Astrocyte (in vitro differentiated cells and primary cell): ENCODE data around the gene SPATA2. TPM values are rescaled to one million over a fixed set of nuclear protein-coding genes. Genes with fewer than 3 reads are reported as not detected.

Source experiments
- DNase-seq: peaks from one replicate; pipeline ENCODE4 v3.0.0-alpha.2; 2010; ENCODE audit warnings: low read depth
- FAIRE-seq: peaks from 2 replicates; lab custom pipeline; 2011; peaks lifted over from hg19 to GRCh38; lab: Jason Lieb, UNC
- H2AFZ ChIP-seq: 2 replicates; pipeline ENCODE4 v1.6.0; 2012; ENCODE audit warnings: low read depth, low read length, inconsistent platforms
- H3K27ac ChIP-seq: 2 replicates; pipeline ENCODE4 v1.5.1; 2011; ENCODE audit warnings: low read depth, low read length, inconsistent platforms
- H3K27me3 ChIP-seq: 2 replicates; pipeline ENCODE4 v1.6.0; 2011; ENCODE audit warnings: low read length, inconsistent platforms; ENCODE audit not compliant: insufficient read depth
- H3K36me3 ChIP-seq: 2 replicates; pipeline ENCODE4 v1.5.1; 2011; ENCODE audit warnings: low read length, inconsistent platforms; ENCODE audit not compliant: insufficient read depth
- H3K4me1 ChIP-seq: 2 replicates; pipeline ENCODE4 v1.5.1; 2011; ENCODE audit warnings: low read length, inconsistent platforms; ENCODE audit not compliant: insufficient read depth
- H3K4me2 ChIP-seq: 2 replicates; pipeline ENCODE4 v1.6.0; 2012; ENCODE audit warnings: low read length, inconsistent platforms
- H3K4me3 ChIP-seq: 2 replicates; pipeline ENCODE4 v1.5.1; 2011; ENCODE audit warnings: low read depth, mild to moderate bottlenecking, low read length, inconsistent platforms; ENCODE audit not compliant: insufficient read depth
- H3K79me2 ChIP-seq: 2 replicates; pipeline ENCODE4 v1.6.0; 2012; ENCODE audit warnings: mild to moderate bottlenecking, low read length, inconsistent platforms; ENCODE audit not compliant: insufficient read depth
- H3K9ac ChIP-seq: 2 replicates; pipeline ENCODE4 v1.6.0; 2012; ENCODE audit warnings: mild to moderate bottlenecking, low read length, inconsistent platforms
- H3K9me3 ChIP-seq: 2 replicates; pipeline ENCODE4 v1.5.1; 2012; ENCODE audit warnings: low read depth, mild to moderate bottlenecking, low read length, inconsistent platforms; ENCODE audit not compliant: insufficient read depth
- H4K20me1 ChIP-seq: 2 replicates; pipeline ENCODE4 v1.6.0; 2012; ENCODE audit warnings: low read length, inconsistent platforms; ENCODE audit not compliant: insufficient read depth
- H3K27ac Mint-ChIP-seq: one replicate; pipeline ENCODE4 v1.8.0; 2021; ENCODE audit warnings: mild to moderate bottlenecking, mixed read lengths; ENCODE audit not compliant: unreplicated experiment
- H3K27me3 Mint-ChIP-seq: one replicate; pipeline ENCODE4 v1.8.0; 2021; ENCODE audit warnings: low read depth, mixed read lengths; ENCODE audit not compliant: unreplicated experiment
- H3K36me3 Mint-ChIP-seq: one replicate; pipeline ENCODE4 v1.8.0; 2021; ENCODE audit warnings: low read depth, mixed read lengths; ENCODE audit not compliant: unreplicated experiment
- H3K4me1 Mint-ChIP-seq: one replicate; pipeline ENCODE4 v1.8.0; 2021; ENCODE audit warnings: low read depth, mixed read lengths; ENCODE audit not compliant: unreplicated experiment
- H3K4me3 Mint-ChIP-seq: one replicate; pipeline ENCODE4 v1.8.0; 2021; ENCODE audit warnings: mild to moderate bottlenecking, moderate library complexity, mixed read lengths; ENCODE audit not compliant: unreplicated experiment
- H3K9me3 Mint-ChIP-seq: one replicate; pipeline ENCODE4 v1.8.0; 2021; ENCODE audit warnings: mild to moderate bottlenecking, mixed read lengths; ENCODE audit not compliant: unreplicated experiment
- EZH2 ChIP-seq: IDR thresholded peaks from 2 replicates; pipeline ENCODE4 v1.6.1; 2012; ENCODE audit warnings: mild to moderate bottlenecking, low read length, inconsistent platforms; ENCODE audit not compliant: insufficient read depth
- total RNA-seq: library from RNA; stranded (reverse); gene quantifications from 2 replicates; pipeline ENCODE4 v1.2.1, GENCODE V29; 2021
- TF ChIP-seq, protein P1 (sequence below): IDR thresholded peaks from 2 replicates; pipeline ENCODE4 v1.5.1; 2011; ENCODE audit warnings: low read depth, mild to moderate bottlenecking, inconsistent platforms, low read length, moderate library complexity; ENCODE audit not compliant: insufficient read depth

SPATA2 gene
- total RNA-seq, 1 donor from 2014 or later, result 7.3 TPM

GRCh38 chr20:49951151-49951550 is 35.8 kb upstream of the SPATA2 start:
- DNase-seq, result peak; percentile 74
- no peak for FAIRE-seq
- Mint-ChIP-seq H3K4me3 (no peak overlapping the region), H3K36me3 (peaks cover 38% of the 10 kb centered on the region), H3K27ac (peak overlapping the region; percentile 3), H3K9me3 (no peaks in the 10 kb centered on the region), H3K4me1 (peaks cover 14% of the 10 kb centered on the region), H3K27me3 (no peaks in the 10 kb centered on the region)
- Histone ChIP-seq H3K4me1 (peaks cover 41% of the 10 kb centered on the region), H3K9ac (peak overlapping the region; percentile 72), H3K27me3 (no peaks in the 10 kb centered on the region), H3K4me2 (peak overlapping the region; percentile 65), H3K4me3 (peak overlapping the region; percentile 1), H3K79me2 (peaks cover 29% of the 10 kb centered on the region), H3K36me3 (peaks cover 32% of the 10 kb centered on the region), H2AFZ (no peak overlapping the region), H3K9me3 (no peaks in the 10 kb centered on the region), H4K20me1 (no peaks in the 10 kb centered on the region), H3K27ac (peak overlapping the region; percentile 99)
- no peak for TF ChIP-seq EZH2
- TF ChIP-seq, protein P1, sequence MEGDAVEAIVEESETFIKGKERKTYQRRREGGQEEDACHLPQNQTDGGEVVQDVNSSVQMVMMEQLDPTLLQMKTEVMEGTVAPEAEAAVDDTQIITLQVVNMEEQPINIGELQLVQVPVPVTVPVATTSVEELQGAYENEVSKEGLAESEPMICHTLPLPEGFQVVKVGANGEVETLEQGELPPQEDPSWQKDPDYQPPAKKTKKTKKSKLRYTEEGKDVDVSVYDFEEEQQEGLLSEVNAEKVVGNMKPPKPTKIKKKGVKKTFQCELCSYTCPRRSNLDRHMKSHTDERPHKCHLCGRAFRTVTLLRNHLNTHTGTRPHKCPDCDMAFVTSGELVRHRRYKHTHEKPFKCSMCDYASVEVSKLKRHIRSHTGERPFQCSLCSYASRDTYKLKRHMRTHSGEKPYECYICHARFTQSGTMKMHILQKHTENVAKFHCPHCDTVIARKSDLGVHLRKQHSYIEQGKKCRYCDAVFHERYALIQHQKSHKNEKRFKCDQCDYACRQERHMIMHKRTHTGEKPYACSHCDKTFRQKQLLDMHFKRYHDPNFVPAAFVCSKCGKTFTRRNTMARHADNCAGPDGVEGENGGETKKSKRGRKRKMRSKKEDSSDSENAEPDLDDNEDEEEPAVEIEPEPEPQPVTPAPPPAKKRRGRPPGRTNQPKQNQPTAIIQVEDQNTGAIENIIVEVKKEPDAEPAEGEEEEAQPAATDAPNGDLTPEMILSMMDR, result no peak

DNA sequence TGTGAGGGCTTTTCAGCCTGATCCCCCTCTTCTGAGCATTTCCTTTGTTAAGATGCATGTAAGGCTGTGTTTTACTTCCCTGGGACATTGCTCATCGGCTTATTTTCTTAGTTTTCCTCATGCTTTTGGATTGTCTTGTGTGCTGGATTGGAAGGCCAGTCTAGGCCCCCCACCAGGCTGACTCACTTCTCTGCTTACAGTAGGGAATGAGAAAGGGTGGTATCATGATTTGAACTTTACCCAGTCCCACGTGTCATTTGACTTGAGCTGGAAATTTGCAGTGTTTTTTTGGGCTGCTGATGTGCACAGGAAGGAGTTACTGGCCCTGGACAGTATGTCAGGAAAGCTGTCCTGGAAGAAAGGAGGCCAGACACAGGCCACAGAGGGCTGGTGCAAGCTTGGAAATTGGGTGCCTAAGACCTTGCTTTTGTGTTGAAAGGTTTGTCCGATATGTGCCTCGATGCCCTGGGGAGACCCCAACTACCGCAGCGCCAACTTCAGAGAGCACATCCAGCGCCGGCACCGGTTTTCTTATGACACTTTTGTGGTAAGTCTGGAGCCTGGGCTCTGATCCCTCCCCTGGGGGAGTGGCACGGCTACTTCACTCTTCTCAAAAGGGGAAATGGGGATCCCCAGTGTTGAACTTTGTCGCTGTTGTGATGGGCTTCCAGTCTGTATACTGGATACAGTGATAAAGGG is 33.6 kb upstream of the SPATA2 start:
- H3K27ac ChIP-seq, result peak overlapping the region; percentile 99
- H3K36me3 ChIP-seq, result peaks cover 41% of the 10 kb centered on the region
- Mint-ChIP-seq H3K9me3 (no peaks in the 10 kb centered on the region), H3K27me3 (no peaks in the 10 kb centered on the region), H3K27ac (peak overlapping the region; percentile 92), H3K4me3 (peak overlapping the region; percentile 1), H3K36me3 (peaks cover 37% of the 10 kb centered on the region), H3K4me1 (peaks cover 14% of the 10 kb centered on the region)
- TF ChIP-seq EZH2, result no peak
- TF ChIP-seq, protein P1, result no peak
- H3K4me2 ChIP-seq, result peak overlapping the region; percentile 68
- H4K20me1 ChIP-seq, result peaks cover 4% of the 10 kb centered on the region
- no peaks in the 10 kb centered on the region for H3K27me3 ChIP-seq
- no peaks in the 10 kb centered on the region for H3K9me3 ChIP-seq
- DNase-seq (peak; percentile 97), FAIRE-seq (peak; percentile 5)
- H3K9ac ChIP-seq, result peak overlapping the region; percentile 86
- H3K4me3 ChIP-seq, result no peak overlapping the region
- peaks cover 41% of the 10 kb centered on the region for H3K4me1 ChIP-seq
- peaks cover 41% of the 10 kb centered on the region for H3K79me2 ChIP-seq
- no peak overlapping the region for H2AFZ ChIP-seq

- Histone ChIP-seq H3K4me1 (peaks cover 41% of the 10 kb centered on the region), H3K9me3 (no peaks in the 10 kb centered on the region), H3K36me3 (peaks cover 34% of the 10 kb centered on the region), H3K27me3 (no peaks in the 10 kb centered on the region), H3K27ac (peak overlapping the region; percentile 99), H4K20me1 (peaks cover 7% of the 10 kb centered on the region), H3K79me2 (peaks cover 40% of the 10 kb centered on the region), H3K9ac (peak overlapping the region; percentile 86), H3K4me2 (peak overlapping the region; percentile 68), H2AFZ (no peak overlapping the region), H3K4me3 (no peak overlapping the region)
- H3K27me3 Mint-ChIP-seq, result no peaks in the 10 kb centered on the region
- H3K4me3 Mint-ChIP-seq, result peak overlapping the region; percentile 50
- H3K9me3 Mint-ChIP-seq, result no peaks in the 10 kb centered on the region
- no peak for TF ChIP-seq EZH2
- FAIRE-seq (no peak), DNase-seq (no peak)
- peaks cover 35% of the 10 kb centered on the region for H3K36me3 Mint-ChIP-seq
- peak overlapping the region; percentile 92 for H3K27ac Mint-ChIP-seq
- peaks cover 14% of the 10 kb centered on the region for H3K4me1 Mint-ChIP-seq
Measured at GRCh38 chr20:49948178-49948577, 32.8 kb upstream of the SPATA2 start.
